ENCODE measurements around the gene CA11. TPM values are rescaled to one million over a fixed set of nuclear protein-coding genes. Genes with fewer than 3 reads are reported as not detected.

The CA11 gene
- total RNA-seq, 2 experiments from 2014 or later: 11.5 to 18.0 TPM

- H3K27ac Mint-ChIP-seq: peak overlapping the region; percentile 31
Observed at GRCh38 chr19:48596237-48596636, 49.8 kb downstream of the CA11 start.

GRCh38 chr19:48595833-48596232 is 50.2 kb downstream of the CA11 start:
- Mint-ChIP-seq H3K27me3 (no peaks in the 10 kb centered on the region), H3K4me3 (peak overlapping the region; percentile 74), H3K27ac (peak overlapping the region; percentile 19), H3K4me1 (peaks cover 10% of the 10 kb centered on the region), H3K36me3 (ENCODE audit: low read depth) (no peaks in the 10 kb centered on the region), H3K9me3 (ENCODE audit: low read depth) (no peaks in the 10 kb centered on the region)
- DNase-seq: no peak
- intact Hi-C loops (cut with DNase I, micrococcal nuclease): no loop called here
- no peak for ATAC-seq
- ChIA-PET POLR2A (no interaction called here), CTCF (interaction anchor here (0.6 to 2.0 kb wide), 2 partner anchors 11 to 192 kb away, joined by 3 to 7 read pairs; no protein-coding TSS in a partner anchor)

More at GRCh38 chr19:48596237-48596636, 49.8 kb downstream of the CA11 start:
- H3K36me3 Mint-ChIP-seq (ENCODE audit: low read depth): no peaks in the 10 kb centered on the region
- peaks cover 10% of the 10 kb centered on the region for H3K4me1 Mint-ChIP-seq
- intact Hi-C loops (cut with DNase I, micrococcal nuclease): no loop called here
- ChIA-PET POLR2A (no interaction called here), CTCF (no interaction called here)
- H3K9me3 Mint-ChIP-seq (ENCODE audit: low read depth): no peaks in the 10 kb centered on the region
- no peak for DNase-seq
- no peak for ATAC-seq
- H3K4me3 Mint-ChIP-seq: peak overlapping the region; percentile 74
- H3K27me3 Mint-ChIP-seq: no peaks in the 10 kb centered on the region

GRCh38 chr19:48595171-48595570 is 50.8 kb downstream of the CA11 start:
- ATAC-seq: no peak
- Mint-ChIP-seq H3K27me3 (no peaks in the 10 kb centered on the region), H3K36me3 (ENCODE audit: low read depth) (no peaks in the 10 kb centered on the region), H3K9me3 (ENCODE audit: low read depth) (no peaks in the 10 kb centered on the region), H3K4me1 (peaks cover 10% of the 10 kb centered on the region), H3K4me3 (peak overlapping the region; percentile 74), H3K27ac (peak overlapping the region; percentile 38)
- DNase-seq: no peak
- intact Hi-C loops (cut with DNase I, micrococcal nuclease): no loop called here
- ChIA-PET CTCF (interaction anchor here (0.6 to 2.0 kb wide), 3 partner anchors 10 to 192 kb away, joined by 3 to 7 read pairs (median 5); no protein-coding TSS in a partner anchor), POLR2A (no interaction called here)

- Mint-ChIP-seq H3K27ac (no peak overlapping the region), H3K27me3 (no peaks in the 10 kb centered on the region), H3K9me3 (ENCODE audit: low read depth) (no peaks in the 10 kb centered on the region), H3K4me1 (peaks cover 15% of the 10 kb centered on the region), H3K36me3 (ENCODE audit: low read depth) (no peaks in the 10 kb centered on the region), H3K4me3 (no peak overlapping the region)
- ChIA-PET POLR2A (no interaction called here), CTCF (interaction anchor here (2.8 kb wide), 1 partner anchor 18 kb away, joined by 10 read pairs; no protein-coding TSS in a partner anchor)
- ATAC-seq (no peak), DNase-seq (no peak)
- intact Hi-C loops (cut with DNase I, micrococcal nuclease): no loop called here
Observed at GRCh38 chr19:48591021-48591420, 55.0 kb downstream of the CA11 start.

GRCh38 chr19:48588670-48589401 is 57.2 kb downstream of the CA11 start:
- ChIA-PET POLR2A (interaction anchor here (0.5 to 1.3 kb wide), 2 partner anchors 30 to 245 kb away, joined by 3 read pairs; partner anchors contain the start of genes RPL18 and SPHK2), CTCF (interaction anchor here (0.6 to 3.0 kb wide), 12 partner anchors 17 to 433 kb away, joined by 3 to 15 read pairs (median 4); partner anchors contain the start of genes RPL18 and SPHK2)
- no peaks in the 10 kb centered on the region for H3K36me3 Mint-ChIP-seq (ENCODE audit: low read depth)
- intact Hi-C loops (cut with DNase I, micrococcal nuclease): loop anchor here (1.0 to 10.0 kb wide), 11 partner anchors 8 to 322 kb away; partner anchors contain the start of genes CYTH2 (in 1 of the 2), EMP3 (in 1 of the 2), GRWD1 (in 1 of the 2) and RPL18 (in 1 of the 2)
- ATAC-seq: peak; percentile 89
- H3K9me3 Mint-ChIP-seq (ENCODE audit: low read depth): no peaks in the 10 kb centered on the region
- H3K27ac Mint-ChIP-seq: peak overlapping the region; percentile 43
- H3K4me1 Mint-ChIP-seq: peaks cover 15% of the 10 kb centered on the region
- H3K4me3 Mint-ChIP-seq: peak overlapping the region; percentile 35
- no peaks in the 10 kb centered on the region for H3K27me3 Mint-ChIP-seq
- peak; percentile 94 for DNase-seq

Other genes starting within 250 kb of the CA11 start
- gene GRWD1, start 200.2 kb downstream of the CA11 start, total RNA-seq: 10 to 100 TPM; 43.4 to 51.3 TPM
- gene KCNJ14, start 190.6 kb downstream of the CA11 start, total RNA-seq: 1 to 10 TPM in 1 of 2 experiments, under 1 TPM in 1; 0.86 to 1.1 TPM
- 10 to 100 TPM; 22.5 to 24.2 TPM for gene CYTH2, start 176.8 kb downstream of the CA11 start, total RNA-seq
- 1 to 10 TPM; 3.9 to 4.5 TPM for gene LMTK3, start 134.4 kb downstream of the CA11 start, total RNA-seq
- gene SULT2B1, start 94.0 kb downstream of the CA11 start, total RNA-seq: not detected
- not detected for gene SPACA4, start 39.4 kb downstream of the CA11 start, total RNA-seq
- 1 to 10 TPM; 1.5 to 4.1 TPM for gene FAM83E, start 31.1 kb downstream of the CA11 start, total RNA-seq
- 1,000 to 10,000 TPM; 2,026 to 2,191 TPM for gene RPL18, start 27.0 kb downstream of the CA11 start, total RNA-seq
- 10 to 100 TPM; 27.0 TPM for gene SPHK2, start 26.7 kb downstream of the CA11 start, total RNA-seq
- gene DBP, start 8.8 kb downstream of the CA11 start, total RNA-seq: 10 to 100 TPM in 1 of 2 experiments, 1 to 10 TPM in 1; 8.3 to 12.4 TPM
- gene NTN5, start 26.8 kb upstream of the CA11 start, total RNA-seq: under 1 TPM; 0.50 to 0.60 TPM
- gene FUT2, start 49.8 kb upstream of the CA11 start, total RNA-seq: not detected
- under 1 TPM; 0.69 to 0.70 TPM for gene MAMSTR, start 73.5 kb upstream of the CA11 start, total RNA-seq
- under 1 TPM; 0.67 to 0.73 TPM for gene RASIP1, start 94.4 kb upstream of the CA11 start, total RNA-seq
- not detected for gene IZUMO1, start 100.7 kb upstream of the CA11 start, total RNA-seq
- gene FUT1, start 106.5 kb upstream of the CA11 start, total RNA-seq: under 1 TPM; 0.23 to 0.32 TPM
- gene FGF21, start 109.3 kb upstream of the CA11 start, total RNA-seq: not detected
- gene BCAT2, start 164.8 kb upstream of the CA11 start, total RNA-seq: 10 to 100 TPM; 65.9 to 70.3 TPM
- under 1 TPM; 0.21 to 0.83 TPM for gene HSD17B14, start 190.3 kb upstream of the CA11 start, total RNA-seq
- gene PLEKHA4, start 222.4 kb upstream of the CA11 start, total RNA-seq: 10 to 100 TPM in 1 of 2 experiments, 1 to 10 TPM in 1; 7.0 to 10.9 TPM
- 10 to 100 TPM; 51.6 to 62.4 TPM for gene PPP1R15A, start 226.2 kb upstream of the CA11 start, total RNA-seq